ENCODE data around the gene MSANTD2. TPM values are rescaled to one million over a fixed set of nuclear protein-coding genes. Genes with fewer than 3 reads are reported as not detected.

The MSANTD2 gene
- 1 to 10 TPM; 6.1 to 6.4 TPM for total RNA-seq

DNA sequence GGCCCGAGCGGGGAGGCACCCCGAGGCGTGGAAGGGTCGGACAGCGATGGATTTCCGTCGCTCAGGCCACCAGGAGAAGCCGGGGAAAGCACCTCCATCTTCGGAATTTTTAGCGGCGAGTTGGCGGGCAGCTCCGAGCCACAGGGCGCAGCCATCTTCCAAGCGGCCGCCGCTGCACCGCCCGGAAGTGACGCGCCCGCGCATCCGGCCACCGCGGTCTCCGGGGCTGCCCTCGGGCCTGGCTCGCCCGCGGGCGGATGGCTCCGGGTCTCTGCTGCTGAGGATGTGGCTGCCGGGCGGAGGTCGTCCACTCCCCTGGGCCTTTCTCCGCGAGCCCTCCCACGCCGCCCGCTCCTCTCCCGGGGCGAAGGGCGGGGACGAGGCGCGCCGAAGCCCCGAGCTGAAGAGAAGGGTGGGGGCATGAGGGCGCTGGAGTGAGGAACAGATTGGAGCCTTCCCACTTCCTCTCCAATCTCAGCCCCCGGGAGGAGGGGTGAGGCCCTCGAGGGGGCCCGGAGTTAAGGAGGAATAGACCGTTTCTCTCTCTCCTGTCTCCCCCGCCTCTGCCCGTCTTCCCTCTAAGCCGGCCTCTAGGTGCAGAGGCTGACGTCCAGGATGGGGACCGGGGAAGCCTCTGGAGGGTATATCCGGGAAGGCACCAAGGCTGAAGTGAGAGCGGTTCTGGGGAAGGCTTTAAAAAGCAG, at the start of gene MSANTD2:
Gene MSANTD2, minus strand, starts transcription at position 181 of the 704 bp plus-strand sequence. Its CDS starts 26 bp downstream, at position 155.
- intact Hi-C loops (cut with micrococcal nuclease): loop anchor here (1.0 to 2.0 kb wide), 3 partner anchors 60 to 127 kb away; partner anchors contain the start of genes SIAE and SPA17
- Mint-ChIP-seq H3K27me3 (no peaks in the 10 kb centered on the region), H3K4me1 (ENCODE audit: low read depth) (peaks cover 29% of the 10 kb centered on the region), H3K9me3 (no peaks in the 10 kb centered on the region), H3K27ac (peak within 1 kb of the TSS; percentile 94), H3K4me3 (peak within 1 kb of the TSS; percentile 89), H3K36me3 (no peaks in the 10 kb centered on the region)
- ChIA-PET POLR2A (interaction anchor here (0.9 to 2.9 kb wide), 8 partner anchors 13 to 178 kb away, joined by 3 to 16 read pairs (median 4); partner anchors contain the start of genes SIAE, SPA17 and TBRG1), CTCF (interaction anchor here (1.0 to 6.6 kb wide), 15 partner anchors 8 to 178 kb away, joined by 3 to 61 read pairs (median 7); partner anchors contain the start of genes ROBO3 and TBRG1)
- DNase-seq: peak; percentile 87

- intact Hi-C loops (cut with micrococcal nuclease): no loop called here
- CTCF ChIA-PET: interaction anchor here (1.4 kb wide), 1 partner anchor 20 kb away, joined by 7 read pairs; the partner anchor contains the start of gene ROBO3
- H3K27me3 Mint-ChIP-seq: peaks cover 76% of the 10 kb centered on the region
- H3K4me1 Mint-ChIP-seq (ENCODE audit: low read depth): peaks cover 5% of the 10 kb centered on the region
- no peak overlapping the region for H3K4me3 Mint-ChIP-seq
- POLR2A ChIA-PET: no interaction called here
- DNase-seq: no peak
- no peaks in the 10 kb centered on the region for H3K36me3 Mint-ChIP-seq
- no peak overlapping the region for H3K27ac Mint-ChIP-seq
- H3K9me3 Mint-ChIP-seq: no peaks in the 10 kb centered on the region
Measured at GRCh38 chr11:124846070-124846673, 46.0 kb upstream of the MSANTD2 start.

DNA sequence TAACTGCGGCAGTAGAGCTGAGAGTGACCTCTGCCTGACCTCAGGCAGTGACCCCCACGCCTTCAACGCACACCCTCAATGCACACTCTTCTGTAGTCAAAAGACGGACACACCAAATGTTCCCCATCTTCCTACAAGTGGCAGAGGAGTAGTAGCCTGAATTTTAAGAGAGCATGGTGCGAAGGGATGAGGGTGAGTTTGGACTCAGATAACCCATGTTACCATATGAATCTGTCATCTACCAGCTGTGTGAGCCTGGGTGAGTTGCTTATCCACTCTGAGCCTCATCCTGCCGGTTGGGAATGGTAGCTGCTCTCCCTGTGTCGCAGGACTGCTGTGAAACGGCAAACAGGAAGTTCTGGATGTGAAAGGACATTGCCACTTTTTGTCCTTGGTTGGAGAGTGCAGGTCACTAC, 44.5 kb upstream of the MSANTD2 start:
- Mint-ChIP-seq H3K4me3 (no peak overlapping the region), H3K36me3 (no peaks in the 10 kb centered on the region), H3K27me3 (peaks cover 80% of the 10 kb centered on the region), H3K27ac (no peak overlapping the region), H3K4me1 (ENCODE audit: low read depth) (peaks cover 10% of the 10 kb centered on the region), H3K9me3 (no peaks in the 10 kb centered on the region)
- CTCF ChIA-PET: interaction anchor here (0.6 to 1.6 kb wide), 2 partner anchors 22 to 31 kb away, joined by 3 to 6 read pairs; no protein-coding TSS in a partner anchor
- intact Hi-C loops (cut with micrococcal nuclease): no loop called here
- POLR2A ChIA-PET: no interaction called here
- DNase-seq: no peak

GRCh38 chr11:124843616-124843910, 43.4 kb upstream of the MSANTD2 start:
- intact Hi-C loops (cut with micrococcal nuclease): no loop called here
- Mint-ChIP-seq H3K27ac (no peak overlapping the region), H3K4me1 (ENCODE audit: low read depth) (peaks cover 10% of the 10 kb centered on the region), H3K4me3 (no peak overlapping the region), H3K36me3 (no peaks in the 10 kb centered on the region), H3K9me3 (no peaks in the 10 kb centered on the region), H3K27me3 (peaks cover 79% of the 10 kb centered on the region)
- ChIA-PET POLR2A (no interaction called here), CTCF (interaction anchor here (1.1 to 1.2 kb wide), 2 partner anchors 11 to 33 kb away, joined by 3 to 4 read pairs; no protein-coding TSS in a partner anchor)
- no peak for DNase-seq

GRCh38 chr11:124842305-124842704, 42.1 kb upstream of the MSANTD2 start:
- ChIA-PET POLR2A (no interaction called here), CTCF (interaction anchor here (0.9 kb wide), 1 partner anchor 24 kb away, joined by 3 read pairs; no protein-coding TSS in a partner anchor)
- H3K36me3 Mint-ChIP-seq: no peaks in the 10 kb centered on the region
- no peak for DNase-seq
- H3K4me1 Mint-ChIP-seq (ENCODE audit: low read depth): peaks cover 10% of the 10 kb centered on the region
- H3K27ac Mint-ChIP-seq: no peak overlapping the region
- no peak overlapping the region for H3K4me3 Mint-ChIP-seq
- peaks cover 80% of the 10 kb centered on the region for H3K27me3 Mint-ChIP-seq
- no peaks in the 10 kb centered on the region for H3K9me3 Mint-ChIP-seq
- intact Hi-C loops (cut with micrococcal nuclease): no loop called here

DNA sequence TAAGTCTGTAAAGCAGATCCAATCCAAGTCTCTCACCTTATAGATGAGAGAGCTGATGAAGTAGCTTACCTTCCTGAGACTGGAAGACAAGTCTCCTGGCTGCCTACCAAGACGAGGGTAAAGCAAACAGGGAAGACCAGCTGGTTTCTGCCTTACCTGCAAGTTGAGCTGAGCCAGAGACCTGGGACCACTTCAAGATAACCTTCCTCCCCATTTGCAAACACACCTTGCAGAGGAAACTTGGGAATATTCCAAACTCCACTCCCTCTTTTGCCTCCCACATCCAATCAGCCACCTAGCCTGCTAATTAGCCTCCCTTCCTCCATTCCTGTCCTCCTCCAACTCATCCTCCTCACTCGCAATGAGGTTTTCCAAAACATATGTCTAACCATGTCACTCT, 41.6 kb upstream of the MSANTD2 start:
- CTCF ChIA-PET: interaction anchor here (0.9 to 1.4 kb wide), 2 partner anchors 24 to 48 kb away, joined by 3 read pairs; no protein-coding TSS in a partner anchor
- intact Hi-C loops (cut with micrococcal nuclease): no loop called here
- no peaks in the 10 kb centered on the region for H3K36me3 Mint-ChIP-seq
- H3K9me3 Mint-ChIP-seq: no peaks in the 10 kb centered on the region
- H3K27ac Mint-ChIP-seq: no peak overlapping the region
- H3K4me1 Mint-ChIP-seq (ENCODE audit: low read depth): peaks cover 10% of the 10 kb centered on the region
- peaks cover 77% of the 10 kb centered on the region for H3K27me3 Mint-ChIP-seq
- no peak overlapping the region for H3K4me3 Mint-ChIP-seq
- no peak for DNase-seq
- POLR2A ChIA-PET: no interaction called here

DNA sequence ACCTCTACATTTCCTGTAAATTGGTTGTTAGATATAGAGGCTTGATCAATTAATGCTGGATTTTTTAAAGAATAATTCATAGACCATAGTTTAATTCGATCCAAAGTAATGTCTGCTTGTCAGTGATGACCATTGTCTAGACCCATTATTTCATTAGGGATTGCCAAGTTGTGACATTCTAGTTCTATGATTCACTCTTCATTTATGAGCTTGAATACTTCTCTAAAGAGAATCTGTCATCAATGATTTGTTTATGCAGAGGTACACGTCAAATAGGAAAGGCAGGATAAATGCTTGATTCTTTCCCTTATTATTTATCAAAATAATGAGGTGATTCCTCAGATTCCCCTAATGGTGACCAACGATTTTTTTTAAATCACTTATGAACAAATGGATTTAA, 41.0 kb upstream of the MSANTD2 start:
- Mint-ChIP-seq H3K36me3 (no peaks in the 10 kb centered on the region), H3K9me3 (no peaks in the 10 kb centered on the region), H3K4me3 (no peak overlapping the region), H3K4me1 (ENCODE audit: low read depth) (peaks cover 13% of the 10 kb centered on the region), H3K27me3 (peaks cover 72% of the 10 kb centered on the region), H3K27ac (no peak overlapping the region)
- intact Hi-C loops (cut with micrococcal nuclease): no loop called here
- CTCF ChIA-PET: interaction anchor here (0.7 to 1.4 kb wide), 2 partner anchors 25 to 47 kb away, joined by 3 read pairs; no protein-coding TSS in a partner anchor
- POLR2A ChIA-PET: no interaction called here
- DNase-seq: no peak

GRCh38 chr11:124840666-124841065, 40.5 kb upstream of the MSANTD2 start:
- intact Hi-C loops (cut with micrococcal nuclease): no loop called here
- no peak overlapping the region for H3K4me3 Mint-ChIP-seq
- POLR2A ChIA-PET: no interaction called here
- peaks cover 67% of the 10 kb centered on the region for H3K27me3 Mint-ChIP-seq
- CTCF ChIA-PET: interaction anchor here (0.7 to 5.0 kb wide), 3 partner anchors 25 to 169 kb away, joined by 3 to 85 read pairs (median 3); partner anchors contain the start of genes SIAE and SPA17
- H3K9me3 Mint-ChIP-seq: no peaks in the 10 kb centered on the region
- H3K4me1 Mint-ChIP-seq (ENCODE audit: low read depth): peaks cover 14% of the 10 kb centered on the region
- no peak for DNase-seq
- H3K36me3 Mint-ChIP-seq: no peaks in the 10 kb centered on the region
- H3K27ac Mint-ChIP-seq: no peak overlapping the region

DNA sequence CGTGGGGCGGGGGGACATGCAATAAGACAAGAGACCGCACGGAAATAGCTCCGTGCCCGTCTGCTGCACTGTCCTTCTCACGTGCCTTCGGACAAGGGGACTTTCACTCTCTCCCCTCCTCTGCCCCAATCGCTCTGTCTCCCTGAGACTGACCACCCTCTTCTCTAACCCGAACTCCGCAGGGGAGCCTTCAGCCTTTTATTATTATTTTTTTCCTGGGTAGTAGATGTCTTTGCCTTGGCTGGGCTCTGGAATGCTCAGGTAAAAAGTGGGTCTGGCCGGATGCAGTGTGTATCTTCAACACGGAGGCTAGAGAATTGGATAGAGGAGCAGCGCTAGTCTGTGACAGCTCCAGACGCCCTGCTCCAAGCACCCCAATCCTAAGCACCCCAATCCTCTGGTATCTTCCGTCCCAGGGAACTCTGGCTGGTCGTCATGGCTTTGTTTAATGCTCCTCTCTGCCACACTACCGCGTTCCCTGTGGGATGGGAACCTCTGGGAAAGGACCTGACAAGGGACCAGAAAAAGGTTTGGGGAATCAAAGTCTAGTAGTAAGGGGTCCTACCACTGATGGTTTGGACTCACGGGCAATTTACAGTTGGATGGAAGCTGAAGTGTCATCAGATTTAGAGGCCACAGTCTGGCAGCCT, 39.9 kb upstream of the MSANTD2 start:
- ChIA-PET CTCF (interaction anchor here (1.2 to 5.0 kb wide), 6 partner anchors 26 to 169 kb away, joined by 3 to 85 read pairs (median 36); partner anchors contain the start of genes ESAM, MSANTD2, ROBO3 and SIAE), POLR2A (interaction anchor here (0.6 kb wide), 1 partner anchor 27 kb away, joined by 3 read pairs; no protein-coding TSS in a partner anchor)
- intact Hi-C loops (cut with micrococcal nuclease): loop anchor here (2.0 to 10.0 kb wide), 2 partner anchors 37 to 435 kb away; no protein-coding TSS in a partner anchor
- no peaks in the 10 kb centered on the region for H3K9me3 Mint-ChIP-seq
- H3K4me1 Mint-ChIP-seq (ENCODE audit: low read depth): peaks cover 14% of the 10 kb centered on the region
- no peak overlapping the region for H3K27ac Mint-ChIP-seq
- H3K4me3 Mint-ChIP-seq: peak overlapping the region; percentile 21
- H3K36me3 Mint-ChIP-seq: no peaks in the 10 kb centered on the region
- DNase-seq: no peak
- peaks cover 64% of the 10 kb centered on the region for H3K27me3 Mint-ChIP-seq

- no peaks in the 10 kb centered on the region for H3K9me3 Mint-ChIP-seq
- peak; percentile 25 for DNase-seq
- no peak overlapping the region for H3K4me3 Mint-ChIP-seq
- no peak overlapping the region for H3K27ac Mint-ChIP-seq
- H3K27me3 Mint-ChIP-seq: peaks cover 56% of the 10 kb centered on the region
- H3K36me3 Mint-ChIP-seq: no peaks in the 10 kb centered on the region
- H3K4me1 Mint-ChIP-seq (ENCODE audit: low read depth): peaks cover 11% of the 10 kb centered on the region
- ChIA-PET POLR2A (interaction anchor here (0.6 kb wide), 1 partner anchor 27 kb away, joined by 3 read pairs; no protein-coding TSS in a partner anchor), CTCF (interaction anchor here (0.6 to 5.0 kb wide), 8 partner anchors 27 to 298 kb away, joined by 3 to 85 read pairs (median 25); partner anchors contain the start of genes ESAM, MSANTD2, ROBO3 and SIAE)
- intact Hi-C loops (cut with micrococcal nuclease): loop anchor here (2.0 to 10.0 kb wide), 2 partner anchors 37 to 435 kb away; no protein-coding TSS in a partner anchor
Measured at GRCh38 chr11:124839128-124839971, 39.1 kb upstream of the MSANTD2 start.

DNA sequence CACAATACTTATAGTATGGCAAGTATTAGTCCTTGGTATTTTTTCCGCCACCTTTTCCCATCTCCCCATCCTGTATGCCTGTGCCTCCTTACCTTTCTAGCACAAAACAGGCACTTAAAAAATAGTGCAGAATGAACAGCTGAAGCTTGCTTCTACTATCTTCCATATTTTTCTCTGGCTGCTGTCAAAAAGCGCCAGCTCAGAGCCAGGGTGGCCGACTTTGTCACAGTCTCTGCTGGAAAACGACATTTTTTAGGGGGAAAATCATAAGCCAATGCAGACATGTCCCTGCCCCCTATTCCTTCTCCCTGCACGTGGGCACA, 38.6 kb upstream of the MSANTD2 start:
- Mint-ChIP-seq H3K27ac (no peak overlapping the region), H3K27me3 (peaks cover 55% of the 10 kb centered on the region), H3K9me3 (no peaks in the 10 kb centered on the region), H3K4me3 (no peak overlapping the region), H3K36me3 (no peaks in the 10 kb centered on the region), H3K4me1 (ENCODE audit: low read depth) (peaks cover 11% of the 10 kb centered on the region)
- POLR2A ChIA-PET: no interaction called here
- DNase-seq: no peak
- intact Hi-C loops (cut with micrococcal nuclease): loop anchor here (2.0 to 10.0 kb wide), 2 partner anchors 38 to 434 kb away; no protein-coding TSS in a partner anchor
- CTCF ChIA-PET: interaction anchor here (0.9 to 5.0 kb wide), 10 partner anchors 17 to 194 kb away, joined by 3 to 85 read pairs (median 14); partner anchors contain the start of genes ESAM, MSANTD2, ROBO3 and SIAE
